Activated CD8-positive, alpha-beta memory T cell treated with anti-CD3 and anti-CD28 coated beads, Interleukin-2, amount 10 ng/mL, durations not matched to agents 7 days and 5 days (primary cell): Measurements from ENCODE around the gene PLXNC1. TPM values are rescaled to one million over a fixed set of nuclear protein-coding genes. Genes with fewer than 3 reads are reported as not detected.

Experiments used
- ATAC-seq: fragments of 150-1000 bp; cut with Tn5 transposase; one replicate; pipeline ENCODE4 v1.10.0; 2021; ENCODE audit warnings: moderate library complexity
- CTCF ChIA-PET: fragments of 350-600 bp; sonication (Branson Sonifier 250); formaldehyde crosslinking; loops from one replicate; lab custom pipeline; 2021; ENCODE audit warnings: antibody characterized with exemption; lab: Charles Lee
- DNase-seq: peaks from one replicate; pipeline ENCODE4 v3.0.0-alpha.2; 2020
- H3K27ac Mint-ChIP-seq: one replicate; pipeline ENCODE4 v1.8.0; 2021; ENCODE audit warnings: mild to moderate bottlenecking, mixed read lengths
- H3K27me3 Mint-ChIP-seq: one replicate; pipeline ENCODE4 v1.8.0; 2021; ENCODE audit warnings: mixed read lengths
- H3K36me3 Mint-ChIP-seq: one replicate; pipeline ENCODE4 v1.8.0; 2021; ENCODE audit warnings: mild to moderate bottlenecking, mixed read lengths
- H3K4me1 Mint-ChIP-seq: one replicate; pipeline ENCODE4 v1.8.0; 2021; ENCODE audit warnings: mixed read lengths
- H3K4me3 Mint-ChIP-seq: one replicate; pipeline ENCODE4 v1.8.0; 2021; ENCODE audit warnings: mild to moderate bottlenecking, moderate library complexity, mixed read lengths
- H3K9me3 Mint-ChIP-seq: one replicate; pipeline ENCODE4 v1.8.0; 2022; ENCODE audit warnings: low read depth, mixed read lengths
- total RNA-seq, 2 experiments: library from RNA; stranded (reverse); gene quantifications; one replicate each; pipeline ENCODE4 v1.2.3, GENCODE V29; 2021

PLXNC1 gene
- total RNA-seq, 2 experiments from 2014 or later, result 10.4 to 13.1 TPM

DNA sequence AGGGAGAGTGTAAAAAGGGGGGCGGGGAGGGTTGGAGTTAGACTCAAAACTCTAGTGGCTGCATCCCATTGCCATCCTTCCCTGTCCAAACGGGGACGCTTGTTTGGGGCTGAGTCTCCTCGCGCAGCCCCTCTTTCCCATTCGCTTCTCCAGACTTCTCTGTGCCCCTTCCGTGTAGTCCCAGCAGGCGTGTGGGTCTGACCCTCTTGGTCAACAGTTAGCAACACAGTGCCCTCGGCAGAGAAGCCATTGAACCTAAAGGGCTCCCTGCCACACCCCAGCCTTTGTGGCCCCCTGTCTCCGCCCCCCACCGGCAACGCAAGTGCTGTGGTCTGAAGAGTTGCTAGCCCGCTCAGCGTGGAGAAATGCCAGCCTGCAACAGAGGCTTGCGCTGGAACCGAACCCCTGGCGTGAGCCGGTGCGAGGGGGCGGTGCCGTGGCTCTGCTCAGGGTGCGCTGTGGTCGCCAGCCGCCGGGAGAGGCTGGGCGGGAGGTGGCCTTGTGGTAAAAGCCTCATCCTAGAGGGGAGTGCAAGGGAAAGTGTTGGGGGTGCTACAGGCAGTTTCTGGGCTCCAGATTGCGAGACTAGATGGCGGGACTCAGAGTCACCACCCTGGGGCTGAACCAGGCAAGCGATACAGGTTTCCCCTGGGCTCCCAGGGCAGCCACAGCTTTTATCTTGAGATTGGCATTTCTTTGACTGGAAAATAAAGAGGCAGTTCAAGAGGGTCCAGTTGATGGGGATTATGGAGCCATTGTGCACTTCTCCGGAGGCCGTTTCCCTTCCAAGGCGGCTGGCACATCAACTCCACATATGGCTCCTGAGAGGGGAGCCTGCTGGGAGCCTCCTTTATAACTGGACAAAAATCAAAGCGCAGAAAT is 2.1 kb downstream of the PLXNC1 start:
- CTCF ChIA-PET, result interaction anchor here (0.8 to 4.5 kb wide), 11 partner anchors 23 to 384 kb away, joined by 3 to 22 read pairs (median 5); partner anchors contain the start of gene CEP83

GRCh38 chr12:94151582-94151981 is 3.2 kb downstream of the PLXNC1 start:
- peaks cover 8% of the 10 kb centered on the region for H3K36me3 Mint-ChIP-seq

More for the DNA sequence above, 2.1 kb downstream of the PLXNC1 start:
- H3K9me3 Mint-ChIP-seq, result no peaks in the 10 kb centered on the region
- H3K4me3 Mint-ChIP-seq, result peak overlapping the region; percentile 86
- H3K4me1 Mint-ChIP-seq, result peaks cover 13% of the 10 kb centered on the region
- peaks cover 63% of the 10 kb centered on the region for H3K27me3 Mint-ChIP-seq
- H3K36me3 Mint-ChIP-seq, result peaks cover 8% of the 10 kb centered on the region
- peak overlapping the region; percentile 56 for H3K27ac Mint-ChIP-seq
- ATAC-seq, result peak; percentile 11
- peak; percentile 68 for DNase-seq

GRCh38 chr12:94152292-94153078 is 4.1 kb downstream of the PLXNC1 start:
- ATAC-seq (no peak), DNase-seq (no peak)
- H3K4me3 Mint-ChIP-seq, result no peak overlapping the region
- CTCF ChIA-PET, result interaction anchor here (1.0 to 4.5 kb wide), 3 partner anchors 18 to 55 kb away, joined by 3 to 22 read pairs (median 5); no protein-coding TSS in a partner anchor
- peaks cover 49% of the 10 kb centered on the region for H3K27me3 Mint-ChIP-seq
- peaks cover 17% of the 10 kb centered on the region for H3K4me1 Mint-ChIP-seq
- H3K9me3 Mint-ChIP-seq, result no peaks in the 10 kb centered on the region
- no peak overlapping the region for H3K27ac Mint-ChIP-seq
- peaks cover 8% of the 10 kb centered on the region for H3K36me3 Mint-ChIP-seq

More at GRCh38 chr12:94151582-94151981, 3.2 kb downstream of the PLXNC1 start:
- Mint-ChIP-seq H3K27me3 (peaks cover 58% of the 10 kb centered on the region), H3K4me3 (no peak overlapping the region), H3K4me1 (peaks cover 13% of the 10 kb centered on the region), H3K9me3 (no peaks in the 10 kb centered on the region), H3K27ac (no peak overlapping the region)
- no peak for DNase-seq
- CTCF ChIA-PET, result interaction anchor here (0.8 to 4.5 kb wide), 5 partner anchors 17 to 281 kb away, joined by 3 to 22 read pairs (median 3); no protein-coding TSS in a partner anchor
- no peak for ATAC-seq

DNA sequence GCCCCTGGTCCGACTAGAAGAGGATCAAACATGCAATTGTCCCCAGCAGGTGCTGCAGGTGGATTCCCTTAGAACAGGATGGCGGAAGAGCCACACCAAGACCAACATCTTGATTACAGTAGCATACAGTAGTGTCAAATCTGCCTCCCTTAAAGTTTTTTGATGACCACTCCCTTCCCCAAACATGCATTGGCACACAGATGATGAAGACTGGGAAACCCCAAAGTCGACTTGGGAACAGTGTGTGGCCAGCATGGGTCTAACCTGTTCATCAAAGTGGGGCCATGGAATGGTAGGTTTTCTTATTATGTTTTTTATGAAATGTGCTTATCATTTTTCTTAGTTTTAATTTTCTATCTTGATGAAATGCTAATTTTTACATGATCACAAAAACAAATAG is 8.8 kb downstream of the PLXNC1 start:
- Mint-ChIP-seq H3K9me3 (no peaks in the 10 kb centered on the region), H3K4me1 (peaks cover 12% of the 10 kb centered on the region), H3K27ac (no peak overlapping the region), H3K36me3 (peaks cover 9% of the 10 kb centered on the region), H3K4me3 (no peak overlapping the region), H3K27me3 (peaks cover 27% of the 10 kb centered on the region)
- ATAC-seq (no peak), DNase-seq (no peak)
- CTCF ChIA-PET, result no interaction called here

GRCh38 chr12:94157981-94158411 is 9.6 kb downstream of the PLXNC1 start:
- CTCF ChIA-PET, result interaction anchor here (0.8 to 1.0 kb wide), 2 partner anchors 13 to 123 kb away, joined by 3 read pairs; no protein-coding TSS in a partner anchor
- peaks cover 9% of the 10 kb centered on the region for H3K36me3 Mint-ChIP-seq
- H3K27me3 Mint-ChIP-seq, result peaks cover 19% of the 10 kb centered on the region
- no peak overlapping the region for H3K27ac Mint-ChIP-seq
- peak; percentile 58 for ATAC-seq
- H3K9me3 Mint-ChIP-seq, result no peaks in the 10 kb centered on the region
- no peak for DNase-seq
- no peak overlapping the region for H3K4me3 Mint-ChIP-seq
- H3K4me1 Mint-ChIP-seq, result peaks cover 12% of the 10 kb centered on the region

DNA sequence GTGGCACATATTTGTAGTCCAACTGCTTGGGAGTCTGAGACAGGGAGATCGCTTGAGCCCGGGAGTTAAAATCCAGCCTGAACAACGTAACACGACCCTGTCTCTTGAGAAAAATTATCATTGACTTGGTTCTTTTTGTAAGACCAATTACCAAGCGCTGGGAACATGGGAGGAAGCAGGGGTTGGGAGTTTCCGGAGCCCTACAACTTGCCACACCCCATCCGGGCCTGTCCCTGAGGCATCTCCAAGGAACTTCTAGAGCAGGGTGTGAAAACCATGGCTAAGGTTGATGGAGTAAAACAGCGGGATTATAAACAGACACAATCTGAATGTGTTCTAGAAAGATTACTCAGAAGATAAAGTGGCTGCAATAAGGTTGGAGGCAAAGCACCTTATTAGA is 10.3 kb downstream of the PLXNC1 start:
- peaks cover 9% of the 10 kb centered on the region for H3K36me3 Mint-ChIP-seq
- H3K9me3 Mint-ChIP-seq, result no peaks in the 10 kb centered on the region
- ATAC-seq (no peak), DNase-seq (no peak)
- H3K4me1 Mint-ChIP-seq, result peaks cover 12% of the 10 kb centered on the region
- CTCF ChIA-PET, result interaction anchor here (0.8 to 1.0 kb wide), 2 partner anchors 14 to 122 kb away, joined by 3 read pairs; no protein-coding TSS in a partner anchor
- H3K27ac Mint-ChIP-seq, result no peak overlapping the region
- peaks cover 13% of the 10 kb centered on the region for H3K27me3 Mint-ChIP-seq
- H3K4me3 Mint-ChIP-seq, result no peak overlapping the region

- ATAC-seq, result no peak
- H3K27ac Mint-ChIP-seq, result no peak overlapping the region
These were observed 13.7 kb downstream of the PLXNC1 start for GRCh38 chr12:94162108-94162507.

GRCh38 chr12:94163850-94164249 is 15.5 kb downstream of the PLXNC1 start:
- ATAC-seq (no peak), DNase-seq (no peak)
- CTCF ChIA-PET, result no interaction called here
- no peaks in the 10 kb centered on the region for H3K9me3 Mint-ChIP-seq
- H3K27ac Mint-ChIP-seq, result no peak overlapping the region
- peaks cover 1% of the 10 kb centered on the region for H3K4me1 Mint-ChIP-seq
- no peaks in the 10 kb centered on the region for H3K27me3 Mint-ChIP-seq
- H3K4me3 Mint-ChIP-seq, result no peak overlapping the region
- H3K36me3 Mint-ChIP-seq, result peaks cover 6% of the 10 kb centered on the region

More at GRCh38 chr12:94162108-94162507, 13.7 kb downstream of the PLXNC1 start:
- no peak overlapping the region for H3K4me3 Mint-ChIP-seq
- H3K4me1 Mint-ChIP-seq, result peaks cover 10% of the 10 kb centered on the region
- H3K27me3 Mint-ChIP-seq, result no peaks in the 10 kb centered on the region
- CTCF ChIA-PET, result no interaction called here
- no peak for DNase-seq
- H3K9me3 Mint-ChIP-seq, result no peaks in the 10 kb centered on the region
- peaks cover 6% of the 10 kb centered on the region for H3K36me3 Mint-ChIP-seq

DNA sequence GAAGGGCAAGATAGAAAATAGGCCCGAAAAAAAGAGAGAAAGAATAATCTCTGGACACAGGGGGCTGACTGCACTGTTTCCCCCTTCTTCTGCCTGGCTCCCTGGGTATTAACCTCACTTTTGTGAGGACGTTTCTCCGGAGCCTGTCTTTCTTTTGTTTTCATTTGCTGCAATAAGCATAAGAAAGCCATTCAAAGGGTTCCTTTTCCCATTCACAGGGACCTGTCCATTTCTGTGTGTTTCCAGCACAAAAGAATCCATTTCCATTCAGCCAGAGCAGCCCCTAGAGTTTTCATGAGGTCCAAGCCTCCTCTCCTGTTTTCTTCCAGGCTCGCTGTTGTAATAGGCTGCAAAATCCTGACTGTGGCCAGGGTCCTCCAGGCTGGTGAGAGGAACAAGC is 16.8 kb downstream of the PLXNC1 start:
- Mint-ChIP-seq H3K4me3 (no peak overlapping the region), H3K27ac (no peak overlapping the region), H3K9me3 (no peaks in the 10 kb centered on the region), H3K36me3 (peaks cover 7% of the 10 kb centered on the region), H3K27me3 (no peaks in the 10 kb centered on the region), H3K4me1 (peaks cover 9% of the 10 kb centered on the region)
- DNase-seq (no peak), ATAC-seq (no peak)
- CTCF ChIA-PET, result no interaction called here

DNA sequence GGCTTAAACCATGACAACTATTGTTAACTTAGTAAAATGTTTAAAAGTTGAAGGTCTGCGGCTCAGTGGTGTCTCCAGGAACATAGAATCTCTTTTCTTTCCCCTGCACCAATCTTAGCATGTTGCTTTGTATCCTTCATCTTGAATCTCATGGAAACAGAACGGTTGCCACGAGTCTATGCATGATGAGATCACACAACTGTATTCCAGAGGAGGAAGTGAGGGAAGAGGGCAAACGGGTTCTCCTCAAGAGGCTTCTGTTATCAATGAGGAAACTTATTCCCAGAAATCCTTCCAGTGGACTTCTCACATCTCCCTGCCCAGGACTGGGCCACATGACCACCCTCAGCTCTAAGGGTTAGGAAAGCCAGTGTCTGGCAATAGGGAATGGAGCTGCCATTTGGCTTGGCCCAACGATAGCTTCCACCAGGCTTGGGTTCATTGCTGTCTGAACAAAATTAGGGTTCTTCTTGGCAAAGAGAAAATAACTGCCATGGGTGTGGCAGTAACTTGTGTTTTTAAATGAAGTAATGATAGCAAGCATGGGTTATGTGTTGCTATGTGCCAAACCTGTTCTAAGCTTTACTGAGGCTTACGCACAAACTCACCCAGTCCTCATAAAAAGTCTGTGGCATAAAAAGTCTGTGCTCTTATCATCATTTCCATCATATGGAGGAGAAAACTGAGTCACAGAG is 17.4 kb downstream of the PLXNC1 start:
- no peaks in the 10 kb centered on the region for H3K9me3 Mint-ChIP-seq
- H3K27me3 Mint-ChIP-seq, result no peaks in the 10 kb centered on the region
- DNase-seq (no peak), ATAC-seq (no peak)
- H3K27ac Mint-ChIP-seq, result no peak overlapping the region
- peaks cover 13% of the 10 kb centered on the region for H3K4me1 Mint-ChIP-seq
- H3K4me3 Mint-ChIP-seq, result no peak overlapping the region
- H3K36me3 Mint-ChIP-seq, result peaks cover 10% of the 10 kb centered on the region
- CTCF ChIA-PET, result no interaction called here

- ATAC-seq (no peak), DNase-seq (no peak)
- peaks cover 16% of the 10 kb centered on the region for H3K4me1 Mint-ChIP-seq
These were observed 18.8 kb downstream of the PLXNC1 start for GRCh38 chr12:94167071-94167755.

DNA sequence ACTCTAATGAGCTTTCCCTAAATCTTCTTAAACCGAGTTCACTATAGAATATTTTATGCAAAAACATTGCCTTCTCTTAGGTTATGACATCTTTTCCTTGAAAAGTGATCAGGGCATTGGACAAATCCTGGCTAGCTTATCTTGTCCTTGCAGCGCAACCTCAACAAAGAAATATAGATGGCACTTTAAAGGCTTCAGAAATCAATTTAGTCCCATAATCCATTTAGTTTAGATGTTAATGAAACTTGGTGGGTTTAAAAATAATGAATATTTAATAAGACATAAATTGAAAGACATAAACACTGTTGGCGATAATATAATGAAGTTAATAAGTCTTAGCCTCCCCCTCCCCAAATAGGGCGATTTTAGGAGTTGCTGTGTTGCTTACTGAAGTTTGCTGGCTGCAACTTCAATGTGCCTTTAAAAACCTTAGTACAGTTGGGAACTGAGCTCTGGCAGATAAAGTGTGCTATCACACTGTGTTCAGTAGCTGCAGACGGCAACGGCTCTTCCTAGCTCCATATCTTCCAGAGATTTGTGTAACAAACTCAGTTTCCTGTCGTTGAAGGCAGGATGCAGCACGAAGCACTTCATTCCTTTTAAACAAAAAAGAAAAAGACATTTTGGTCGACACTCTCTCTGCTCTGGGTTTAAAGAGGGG is 19.5 kb downstream of the PLXNC1 start:
- ATAC-seq (no peak), DNase-seq (no peak)
- Mint-ChIP-seq H3K27me3 (no peaks in the 10 kb centered on the region), H3K27ac (no peak overlapping the region), H3K36me3 (peaks cover 3% of the 10 kb centered on the region), H3K4me1 (peaks cover 18% of the 10 kb centered on the region), H3K9me3 (no peaks in the 10 kb centered on the region), H3K4me3 (no peak overlapping the region)
- CTCF ChIA-PET, result no interaction called here

More at GRCh38 chr12:94167071-94167755, 18.8 kb downstream of the PLXNC1 start:
- no peaks in the 10 kb centered on the region for H3K27me3 Mint-ChIP-seq
- CTCF ChIA-PET, result no interaction called here
- peaks cover 7% of the 10 kb centered on the region for H3K36me3 Mint-ChIP-seq
- no peaks in the 10 kb centered on the region for H3K9me3 Mint-ChIP-seq
- no peak overlapping the region for H3K4me3 Mint-ChIP-seq
- no peak overlapping the region for H3K27ac Mint-ChIP-seq
